SK-N-SH treated with all-trans-retinoic acid at 6 μM for 48 hours (cell line): Measurements from ENCODE around the gene NOSIP.

Experiments
- ATAC-seq: fragments of 200-7000 bp; cut with Tn5 transposase; 3 replicates; pipeline ENCODE4 v1.9.1; 2020; ENCODE audit warnings: mild to moderate bottlenecking, moderate library complexity
- ARNTL ChIP-seq: fragments of 450-650 bp; formaldehyde crosslinking; IDR thresholded peaks from 2 replicates; pipeline ENCODE4 v1.5.0; 2020; ENCODE audit warnings: low read depth, mild to moderate bottlenecking, moderate library complexity, borderline replicate concordance
- BACH2 ChIP-seq: fragments of 250-450 bp; sonication (Bioruptor Pico); IDR thresholded peaks from 2 replicates; pipeline ENCODE4 v1.9.0; 2021; ENCODE audit warnings: mild to moderate bottlenecking, borderline replicate concordance
- CSDC2 ChIP-seq: fragments of 250-450 bp; sonication (Bioruptor Pico); IDR thresholded peaks from 2 replicates; pipeline ENCODE4 v1.5.0; 2020; ENCODE audit warnings: mild to moderate bottlenecking, moderate library complexity
- ESRRG ChIP-seq: fragments of 250-450 bp; sonication (Bioruptor Pico); IDR thresholded peaks from 2 replicates; pipeline ENCODE4 v1.6.1; 2021; ENCODE audit warnings: mild to moderate bottlenecking
- ISL1 ChIP-seq: fragments of 250-450 bp; sonication (Bioruptor Pico); IDR thresholded peaks from 2 replicates; pipeline ENCODE4 v2.1.2; 2022; ENCODE audit warnings: mild to moderate bottlenecking, moderate library complexity
- OSR1 ChIP-seq: fragments of 250-450 bp; sonication (Bioruptor Pico); IDR thresholded peaks from 2 replicates; pipeline ENCODE4 v1.8.0; 2022; ENCODE audit warnings: moderate library complexity, mild to moderate bottlenecking, inconsistent platforms
- PPARA ChIP-seq: fragments of 250-450 bp; sonication (Bioruptor Pico); IDR thresholded peaks from 2 replicates; pipeline ENCODE4 v1.5.0; 2020; ENCODE audit warnings: mild to moderate bottlenecking, borderline replicate concordance
- RARB ChIP-seq: fragments of 250-450 bp; sonication (Bioruptor Pico); IDR thresholded peaks from 2 replicates; pipeline ENCODE4 v1.8.0; 2021; ENCODE audit warnings: mild to moderate bottlenecking, moderate library complexity
- SNAI2 ChIP-seq: fragments of 250-450 bp; sonication (Bioruptor Pico); IDR thresholded peaks from 2 replicates; pipeline ENCODE4 v1.5.0; 2020; ENCODE audit warnings: mild to moderate bottlenecking, moderate library complexity
- TOX ChIP-seq: fragments of 250-450 bp; sonication (Bioruptor Pico); IDR thresholded peaks from 2 replicates; pipeline ENCODE4 v1.8.0; 2021; ENCODE audit warnings: mild to moderate bottlenecking, moderate library complexity, borderline replicate concordance
- ZC3H10 ChIP-seq: fragments of 250-450 bp; sonication (Bioruptor Pico); IDR thresholded peaks from 2 replicates; pipeline ENCODE4 v1.5.1; 2021; ENCODE audit warnings: mild to moderate bottlenecking, moderate library complexity
- ZFP3 ChIP-seq: fragments of 250-450 bp; sonication (Bioruptor Pico); IDR thresholded peaks from 2 replicates; pipeline ENCODE4 v1.5.0; 2020; ENCODE audit warnings: mild to moderate bottlenecking, moderate library complexity
- ZNF565 ChIP-seq: fragments of 450-650 bp; formaldehyde crosslinking; conservative IDR thresholded peaks from 2 replicates; pipeline ENCODE4 v1.5.0; 2020; ENCODE audit warnings: low read depth, mild to moderate bottlenecking, moderate library complexity
- ZNF70 ChIP-seq: fragments of 450-650 bp; formaldehyde crosslinking; IDR thresholded peaks from 2 replicates; pipeline ENCODE4 v1.5.0; 2020; ENCODE audit warnings: mild to moderate bottlenecking, moderate library complexity
- ZNF8 ChIP-seq: fragments of 450-650 bp; formaldehyde crosslinking; IDR thresholded peaks from 2 replicates; pipeline ENCODE4 v1.5.0; 2020; ENCODE audit warnings: mild to moderate bottlenecking, moderate library complexity
- TF ChIP-seq, protein P1 (sequence below): fragments of 250-450 bp; sonication (Bioruptor Pico); IDR thresholded peaks from 2 replicates; pipeline ENCODE4 v1.5.1; 2020; ENCODE audit warnings: low read depth, mild to moderate bottlenecking, moderate library complexity
- TF ChIP-seq, protein P2 (sequence below): fragments of 250-450 bp; sonication (Bioruptor Pico); IDR thresholded peaks from 2 replicates; pipeline ENCODE4 v1.5.1; 2021; ENCODE audit warnings: mild to moderate bottlenecking, moderate library complexity
- TF ChIP-seq, protein P3 (sequence below): fragments of 250-450 bp; sonication (Bioruptor Pico); IDR thresholded peaks from 2 replicates; pipeline ENCODE4 v1.8.0; 2020; ENCODE audit warnings: mild to moderate bottlenecking, moderate library complexity, borderline replicate concordance
- TF ChIP-seq, protein P4 (sequence below): fragments of 250-450 bp; sonication (Bioruptor Pico); IDR thresholded peaks from 2 replicates; pipeline ENCODE4 v1.5.0; 2020; ENCODE audit warnings: mild to moderate bottlenecking, moderate library complexity

The NOSIP gene

DNA sequence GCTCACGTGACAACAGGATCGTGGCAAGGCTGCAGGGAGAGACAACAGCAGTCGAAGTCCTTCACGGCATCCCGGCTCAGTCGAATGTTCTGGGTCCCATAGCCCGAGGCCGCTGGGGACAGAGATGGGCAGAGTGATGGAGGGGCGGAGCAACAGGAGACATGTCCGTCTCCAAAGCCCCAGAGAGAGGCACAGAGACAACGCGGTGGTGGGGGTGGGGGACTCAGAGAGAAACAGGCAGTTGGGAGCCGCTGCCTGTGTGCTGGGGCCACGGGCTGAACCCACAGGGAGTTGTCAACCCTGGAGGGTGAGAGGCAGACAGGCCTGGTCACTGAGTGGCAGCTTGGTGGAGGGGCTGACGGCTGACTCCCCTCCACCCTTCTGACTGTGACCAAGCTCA lies 20.4 kb downstream of the NOSIP start:
- no peak for ATAC-seq

DNA sequence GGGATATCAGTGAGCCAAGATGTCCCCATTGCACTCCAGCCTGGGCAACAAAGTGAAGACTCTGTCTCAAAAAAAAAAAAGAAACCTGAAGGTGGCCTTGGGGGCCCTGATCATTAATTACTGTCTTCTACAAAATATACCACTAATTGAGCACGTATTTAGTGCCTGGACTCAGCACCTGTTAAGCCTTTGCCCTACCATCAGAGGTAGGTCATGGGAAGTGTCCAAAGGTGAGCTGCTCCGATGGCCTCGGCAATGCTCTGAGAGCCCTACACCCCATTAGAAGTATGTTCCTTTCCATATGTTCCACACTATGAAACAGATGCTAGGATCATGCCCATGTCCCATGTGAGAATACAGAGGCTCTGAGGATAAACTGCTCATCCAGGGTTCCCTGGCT lies 20.9 kb downstream of the NOSIP start:
- TF ChIP-seq CSDC2 (CRISPR knock-in tag) (no peak), ARNTL (CRISPR knock-in tag) (no peak), ISL1 (no peak), BACH2 (CRISPR knock-in tag) (no peak), TOX (CRISPR knock-in tag) (no peak), RARB (CRISPR knock-in tag) (no peak), ESRRG (CRISPR knock-in tag) (no peak), ZNF70 (CRISPR knock-in tag) (no peak), ZNF8 (CRISPR knock-in tag) (no peak), ZNF565 (no peak), SNAI2 (CRISPR knock-in tag) (no peak), PPARA (CRISPR knock-in tag) (no peak)
- TF ChIP-seq, protein P1, sequence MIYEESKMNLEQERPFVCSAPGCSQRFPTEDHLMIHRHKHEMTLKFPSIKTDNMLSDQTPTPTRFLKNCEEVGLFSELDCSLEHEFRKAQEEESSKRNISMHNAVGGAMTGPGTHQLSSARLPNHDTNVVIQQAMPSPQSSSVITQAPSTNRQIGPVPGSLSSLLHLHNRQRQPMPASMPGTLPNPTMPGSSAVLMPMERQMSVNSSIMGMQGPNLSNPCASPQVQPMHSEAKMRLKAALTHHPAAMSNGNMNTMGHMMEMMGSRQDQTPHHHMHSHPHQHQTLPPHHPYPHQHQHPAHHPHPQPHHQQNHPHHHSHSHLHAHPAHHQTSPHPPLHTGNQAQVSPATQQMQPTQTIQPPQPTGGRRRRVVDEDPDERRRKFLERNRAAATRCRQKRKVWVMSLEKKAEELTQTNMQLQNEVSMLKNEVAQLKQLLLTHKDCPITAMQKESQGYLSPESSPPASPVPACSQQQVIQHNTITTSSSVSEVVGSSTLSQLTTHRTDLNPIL: no peak
- TF ChIP-seq, protein P2, sequence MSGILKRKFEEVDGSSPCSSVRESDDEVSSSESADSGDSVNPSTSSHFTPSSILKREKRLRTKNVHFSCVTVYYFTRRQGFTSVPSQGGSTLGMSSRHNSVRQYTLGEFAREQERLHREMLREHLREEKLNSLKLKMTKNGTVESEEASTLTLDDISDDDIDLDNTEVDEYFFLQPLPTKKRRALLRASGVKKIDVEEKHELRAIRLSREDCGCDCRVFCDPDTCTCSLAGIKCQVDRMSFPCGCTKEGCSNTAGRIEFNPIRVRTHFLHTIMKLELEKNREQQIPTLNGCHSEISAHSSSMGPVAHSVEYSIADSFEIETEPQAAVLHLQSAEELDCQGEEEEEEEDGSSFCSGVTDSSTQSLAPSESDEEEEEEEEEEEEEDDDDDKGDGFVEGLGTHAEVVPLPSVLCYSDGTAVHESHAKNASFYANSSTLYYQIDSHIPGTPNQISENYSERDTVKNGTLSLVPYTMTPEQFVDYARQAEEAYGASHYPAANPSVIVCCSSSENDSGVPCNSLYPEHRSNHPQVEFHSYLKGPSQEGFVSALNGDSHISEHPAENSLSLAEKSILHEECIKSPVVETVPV: no peak
- TF ChIP-seq, protein P3, sequence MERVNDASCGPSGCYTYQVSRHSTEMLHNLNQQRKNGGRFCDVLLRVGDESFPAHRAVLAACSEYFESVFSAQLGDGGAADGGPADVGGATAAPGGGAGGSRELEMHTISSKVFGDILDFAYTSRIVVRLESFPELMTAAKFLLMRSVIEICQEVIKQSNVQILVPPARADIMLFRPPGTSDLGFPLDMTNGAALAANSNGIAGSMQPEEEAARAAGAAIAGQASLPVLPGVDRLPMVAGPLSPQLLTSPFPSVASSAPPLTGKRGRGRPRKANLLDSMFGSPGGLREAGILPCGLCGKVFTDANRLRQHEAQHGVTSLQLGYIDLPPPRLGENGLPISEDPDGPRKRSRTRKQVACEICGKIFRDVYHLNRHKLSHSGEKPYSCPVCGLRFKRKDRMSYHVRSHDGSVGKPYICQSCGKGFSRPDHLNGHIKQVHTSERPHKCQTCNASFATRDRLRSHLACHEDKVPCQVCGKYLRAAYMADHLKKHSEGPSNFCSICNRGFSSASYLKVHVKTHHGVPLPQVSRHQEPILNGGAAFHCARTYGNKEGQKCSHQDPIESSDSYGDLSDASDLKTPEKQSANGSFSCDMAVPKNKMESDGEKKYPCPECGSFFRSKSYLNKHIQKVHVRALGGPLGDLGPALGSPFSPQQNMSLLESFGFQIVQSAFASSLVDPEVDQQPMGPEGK: no peak
- TF ChIP-seq, protein P4, sequence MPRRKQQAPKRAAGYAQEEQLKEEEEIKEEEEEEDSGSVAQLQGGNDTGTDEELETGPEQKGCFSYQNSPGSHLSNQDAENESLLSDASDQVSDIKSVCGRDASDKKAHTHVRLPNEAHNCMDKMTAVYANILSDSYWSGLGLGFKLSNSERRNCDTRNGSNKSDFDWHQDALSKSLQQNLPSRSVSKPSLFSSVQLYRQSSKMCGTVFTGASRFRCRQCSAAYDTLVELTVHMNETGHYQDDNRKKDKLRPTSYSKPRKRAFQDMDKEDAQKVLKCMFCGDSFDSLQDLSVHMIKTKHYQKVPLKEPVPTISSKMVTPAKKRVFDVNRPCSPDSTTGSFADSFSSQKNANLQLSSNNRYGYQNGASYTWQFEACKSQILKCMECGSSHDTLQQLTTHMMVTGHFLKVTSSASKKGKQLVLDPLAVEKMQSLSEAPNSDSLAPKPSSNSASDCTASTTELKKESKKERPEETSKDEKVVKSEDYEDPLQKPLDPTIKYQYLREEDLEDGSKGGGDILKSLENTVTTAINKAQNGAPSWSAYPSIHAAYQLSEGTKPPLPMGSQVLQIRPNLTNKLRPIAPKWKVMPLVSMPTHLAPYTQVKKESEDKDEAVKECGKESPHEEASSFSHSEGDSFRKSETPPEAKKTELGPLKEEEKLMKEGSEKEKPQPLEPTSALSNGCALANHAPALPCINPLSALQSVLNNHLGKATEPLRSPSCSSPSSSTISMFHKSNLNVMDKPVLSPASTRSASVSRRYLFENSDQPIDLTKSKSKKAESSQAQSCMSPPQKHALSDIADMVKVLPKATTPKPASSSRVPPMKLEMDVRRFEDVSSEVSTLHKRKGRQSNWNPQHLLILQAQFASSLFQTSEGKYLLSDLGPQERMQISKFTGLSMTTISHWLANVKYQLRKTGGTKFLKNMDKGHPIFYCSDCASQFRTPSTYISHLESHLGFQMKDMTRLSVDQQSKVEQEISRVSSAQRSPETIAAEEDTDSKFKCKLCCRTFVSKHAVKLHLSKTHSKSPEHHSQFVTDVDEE (CRISPR knock-in tag): no peak
- ATAC-seq: no peak

More for the DNA sequence above, 20.4 kb downstream of the NOSIP start:
- TF ChIP-seq ZNF8 (CRISPR knock-in tag): no peak
- TF ChIP-seq OSR1 (CRISPR knock-in tag): no peak
- no peak for TF ChIP-seq ZC3H10 (CRISPR knock-in tag)
- TF ChIP-seq RARB (CRISPR knock-in tag): no peak
- TF ChIP-seq PPARA (CRISPR knock-in tag): no peak
- no peak for TF ChIP-seq TOX (CRISPR knock-in tag)
- TF ChIP-seq ZFP3 (CRISPR knock-in tag): no peak
- TF ChIP-seq, protein P4 (CRISPR knock-in tag): no peak
- TF ChIP-seq ZNF565: no peak
- TF ChIP-seq, protein P3: no peak
- TF ChIP-seq CSDC2 (CRISPR knock-in tag): no peak
- no peak for TF ChIP-seq ISL1
